ENCODE results near the gene PIGP.

PIGP gene

DNA sequence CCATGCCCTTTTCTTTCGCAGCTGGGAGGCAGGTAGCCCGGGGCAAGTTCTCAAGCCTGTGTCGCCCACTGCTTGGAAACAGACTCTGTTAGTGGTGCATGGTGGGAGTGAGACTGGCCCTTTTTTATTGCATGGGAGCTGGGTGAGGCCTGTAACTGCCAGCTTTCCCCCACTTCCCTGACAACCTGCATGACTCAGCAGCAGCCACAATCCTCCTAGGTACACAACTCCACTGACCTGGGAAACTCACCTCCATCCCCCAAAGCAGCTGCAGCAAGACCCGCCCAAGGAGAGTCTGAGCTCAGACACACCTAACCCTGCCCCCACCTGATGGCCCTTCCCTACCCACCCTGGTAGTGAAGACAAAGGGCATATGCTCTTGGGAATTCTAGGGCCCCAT, 25.8 kb downstream of the PIGP start:
- Histone ChIP-seq H3K36me3 (ENCODE audit: control insufficient read depth, insufficient read depth, low read length) (no peaks in the 10 kb centered on the region), H3K27me3 (replicated peaks; ENCODE audit: control insufficient read depth, insufficient read depth, low read length) (no peaks in the 10 kb centered on the region), H3K4me3 (replicated peaks; ENCODE audit: low read depth, low read length) (no peak overlapping the region)
- TF ChIP-seq, protein P1, sequence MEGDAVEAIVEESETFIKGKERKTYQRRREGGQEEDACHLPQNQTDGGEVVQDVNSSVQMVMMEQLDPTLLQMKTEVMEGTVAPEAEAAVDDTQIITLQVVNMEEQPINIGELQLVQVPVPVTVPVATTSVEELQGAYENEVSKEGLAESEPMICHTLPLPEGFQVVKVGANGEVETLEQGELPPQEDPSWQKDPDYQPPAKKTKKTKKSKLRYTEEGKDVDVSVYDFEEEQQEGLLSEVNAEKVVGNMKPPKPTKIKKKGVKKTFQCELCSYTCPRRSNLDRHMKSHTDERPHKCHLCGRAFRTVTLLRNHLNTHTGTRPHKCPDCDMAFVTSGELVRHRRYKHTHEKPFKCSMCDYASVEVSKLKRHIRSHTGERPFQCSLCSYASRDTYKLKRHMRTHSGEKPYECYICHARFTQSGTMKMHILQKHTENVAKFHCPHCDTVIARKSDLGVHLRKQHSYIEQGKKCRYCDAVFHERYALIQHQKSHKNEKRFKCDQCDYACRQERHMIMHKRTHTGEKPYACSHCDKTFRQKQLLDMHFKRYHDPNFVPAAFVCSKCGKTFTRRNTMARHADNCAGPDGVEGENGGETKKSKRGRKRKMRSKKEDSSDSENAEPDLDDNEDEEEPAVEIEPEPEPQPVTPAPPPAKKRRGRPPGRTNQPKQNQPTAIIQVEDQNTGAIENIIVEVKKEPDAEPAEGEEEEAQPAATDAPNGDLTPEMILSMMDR (IDR thresholded peaks at IDR 0.05; ENCODE audit: insufficient read depth, low read length, poor library complexity, severe bottlenecking) = no peak
- no peak for DNase-seq (ENCODE audit: extremely low read depth, insufficient read length)

DNA sequence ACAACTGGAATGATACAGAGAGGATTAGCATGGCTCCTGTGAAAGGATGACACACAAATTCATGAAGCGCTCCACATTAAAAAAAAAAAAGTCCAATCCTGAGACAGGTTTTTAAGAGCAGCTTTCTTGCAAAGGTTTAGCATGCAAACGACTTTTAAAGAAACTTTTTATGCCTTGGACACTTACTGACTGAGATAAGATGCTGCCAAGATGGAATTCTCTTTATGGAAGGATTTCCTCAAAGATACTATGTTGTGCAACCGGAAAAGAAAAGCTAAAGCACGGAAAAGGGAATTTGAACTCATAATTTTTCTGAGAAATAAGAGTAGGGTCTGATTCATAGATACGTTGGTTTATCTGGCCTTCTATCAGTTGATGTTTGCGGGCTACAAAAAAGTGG, 27.3 kb downstream of the PIGP start:
- Histone ChIP-seq H3K27me3 (replicated peaks; ENCODE audit: control insufficient read depth, insufficient read depth, low read length) (no peaks in the 10 kb centered on the region), H3K4me3 (replicated peaks; ENCODE audit: low read depth, low read length) (no peak overlapping the region), H3K36me3 (ENCODE audit: control insufficient read depth, insufficient read depth, low read length) (no peaks in the 10 kb centered on the region)
- no peak for DNase-seq (ENCODE audit: extremely low read depth, insufficient read length)
- TF ChIP-seq, protein P1 (IDR thresholded peaks at IDR 0.05; ENCODE audit: insufficient read depth, low read length, poor library complexity, severe bottlenecking) = no peak

DNA sequence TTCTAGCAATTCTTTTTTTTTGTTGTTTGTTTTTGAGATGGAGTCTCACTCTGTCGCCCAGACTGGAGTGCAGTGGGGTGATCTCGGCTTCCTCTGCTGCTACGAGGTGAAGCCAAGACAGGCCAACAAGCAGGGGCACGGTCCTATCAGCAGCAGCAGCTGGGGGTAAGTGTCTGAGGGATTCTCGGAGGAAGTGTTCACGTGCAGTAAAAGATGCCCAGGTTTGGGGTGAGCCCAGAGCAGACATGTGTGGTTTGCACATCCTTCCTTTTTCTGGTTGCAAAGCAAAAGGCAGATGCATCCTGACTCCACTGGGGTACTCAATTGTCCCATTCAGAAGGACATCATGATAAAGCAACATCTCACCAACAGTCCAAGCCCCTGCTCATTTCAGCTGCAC, 27.7 kb downstream of the PIGP start:
- Histone ChIP-seq H3K4me3 (replicated peaks; ENCODE audit: low read depth, low read length) (no peak overlapping the region), H3K36me3 (ENCODE audit: control insufficient read depth, insufficient read depth, low read length) (no peaks in the 10 kb centered on the region), H3K27me3 (replicated peaks; ENCODE audit: control insufficient read depth, insufficient read depth, low read length) (no peaks in the 10 kb centered on the region)
- TF ChIP-seq, protein P1 (IDR thresholded peaks at IDR 0.05; ENCODE audit: insufficient read depth, low read length, poor library complexity, severe bottlenecking) = no peak
- DNase-seq (ENCODE audit: extremely low read depth, insufficient read length) = no peak

DNA sequence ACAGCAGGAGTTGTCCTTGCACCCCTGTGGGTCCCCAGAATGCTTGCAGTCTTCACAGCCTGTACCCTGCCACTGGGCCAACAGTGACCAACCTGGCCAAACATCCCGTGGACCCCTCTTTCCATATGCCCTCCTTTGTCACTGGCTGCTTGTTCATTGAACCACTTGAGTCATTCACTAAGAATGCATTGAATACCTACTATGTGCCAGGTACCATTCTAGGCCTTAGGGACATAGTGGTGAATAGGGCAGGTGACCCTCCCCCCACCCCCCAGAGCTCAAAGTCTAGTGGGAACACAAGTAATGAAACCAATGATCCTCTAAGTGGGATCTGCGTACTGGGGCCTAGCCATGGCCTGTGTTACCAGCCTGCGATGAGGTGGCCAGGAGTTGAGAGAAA, 28.2 kb downstream of the PIGP start:
- Histone ChIP-seq H3K36me3 (ENCODE audit: control insufficient read depth, insufficient read depth, low read length) (no peaks in the 10 kb centered on the region), H3K4me3 (replicated peaks; ENCODE audit: low read depth, low read length) (no peak overlapping the region), H3K27me3 (replicated peaks; ENCODE audit: control insufficient read depth, insufficient read depth, low read length) (no peaks in the 10 kb centered on the region)
- DNase-seq (ENCODE audit: extremely low read depth, insufficient read length) = no peak
- TF ChIP-seq, protein P1 (IDR thresholded peaks at IDR 0.05; ENCODE audit: insufficient read depth, low read length, poor library complexity, severe bottlenecking) = no peak

DNA sequence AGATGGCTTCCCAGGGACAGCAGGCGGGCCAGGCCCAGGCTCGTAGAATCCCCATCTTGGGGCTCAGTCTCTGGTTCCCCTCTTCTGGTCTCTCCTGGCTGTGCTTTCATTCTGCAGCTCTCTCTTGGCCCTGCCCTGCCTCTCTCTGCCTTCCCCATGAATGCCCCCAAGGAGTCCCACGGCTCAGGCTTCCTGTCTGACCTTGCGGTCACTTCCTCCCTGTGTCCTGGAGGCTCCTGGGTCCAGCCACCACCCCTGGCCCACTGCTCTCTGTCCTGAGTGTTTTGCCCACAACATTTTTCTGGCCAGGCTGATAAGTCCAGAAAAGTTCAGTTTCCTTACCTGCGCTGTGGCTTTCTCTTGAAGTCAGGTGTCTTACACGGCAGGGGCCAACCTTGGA, 29.1 kb downstream of the PIGP start:
- DNase-seq (ENCODE audit: extremely low read depth, insufficient read length) = no peak
- H3K36me3 ChIP-seq (ENCODE audit: control insufficient read depth, insufficient read depth, low read length) = no peaks in the 10 kb centered on the region
- no peaks in the 10 kb centered on the region for H3K27me3 ChIP-seq (replicated peaks; ENCODE audit: control insufficient read depth, insufficient read depth, low read length)
- TF ChIP-seq, protein P1 (IDR thresholded peaks at IDR 0.05; ENCODE audit: insufficient read depth, low read length, poor library complexity, severe bottlenecking) = no peak
- no peak overlapping the region for H3K4me3 ChIP-seq (replicated peaks; ENCODE audit: low read depth, low read length)

DNA sequence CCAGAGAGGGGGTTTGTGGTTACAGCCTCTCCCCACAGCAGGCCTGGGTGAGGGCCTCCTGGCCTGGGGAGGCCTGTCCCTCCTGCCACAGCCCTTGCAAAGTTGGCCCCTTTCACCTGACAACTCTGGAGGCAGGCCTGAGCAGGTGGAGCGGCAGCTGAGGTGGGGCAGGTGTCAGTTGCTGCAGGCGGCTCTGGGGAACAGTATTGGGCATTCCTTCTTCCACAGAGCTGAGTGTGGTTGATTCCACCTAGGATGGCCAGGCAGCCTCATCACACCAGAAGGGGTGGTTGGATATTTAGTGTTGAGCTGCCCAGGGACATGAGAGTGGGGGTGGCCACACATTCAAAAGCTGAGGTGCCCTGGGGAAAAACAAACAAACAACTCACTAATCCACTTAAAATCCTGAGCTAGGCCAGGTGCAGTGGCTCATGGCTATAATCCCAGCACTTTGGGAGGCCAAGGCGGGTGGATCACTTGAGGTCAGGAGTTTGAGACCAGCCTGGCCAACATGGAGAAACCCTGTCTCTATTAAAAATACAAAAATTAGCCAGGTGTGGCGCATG, 31.1 kb downstream of the PIGP start:
- TF ChIP-seq, protein P1 (IDR thresholded peaks at IDR 0.05; ENCODE audit: insufficient read depth, low read length, poor library complexity, severe bottlenecking) = no peak
- Histone ChIP-seq H3K36me3 (ENCODE audit: control insufficient read depth, insufficient read depth, low read length) (no peaks in the 10 kb centered on the region), H3K27me3 (replicated peaks; ENCODE audit: control insufficient read depth, insufficient read depth, low read length) (no peaks in the 10 kb centered on the region), H3K4me3 (replicated peaks; ENCODE audit: low read depth, low read length) (no peak overlapping the region)
- DNase-seq (ENCODE audit: extremely low read depth, insufficient read length) = no peak

All from GM06990 (cell line).